Measurements from ENCODE around the gene USB1.
A peak's percentile ranks its signal among the peaks of the same experiment; 100 is the strongest.

USB1 gene

GRCh38 chr16:57984443-57985203, 16.6 kb upstream of the USB1 start (continued):
- TF ChIP-seq PRDM6 (tag by site-specific recombination; IDR thresholded peaks at IDR 0.05) (no peak), ZNF48 (tag by site-specific recombination; IDR thresholded peaks at IDR 0.05) (no peak), ZSCAN30 (tag by site-specific recombination; IDR thresholded peaks at IDR 0.05) (no peak), ZNF146 (tag by site-specific recombination; IDR thresholded peaks at IDR 0.05) (no peak), YY2 (tag by site-specific recombination; IDR thresholded peaks at IDR 0.05) (no peak), ZNF174 (tag by site-specific recombination; IDR thresholded peaks at IDR 0.05) (no peak)

- Histone ChIP-seq H3K4me1 (ENCODE audit: control insufficient read depth, insufficient read depth, low read length) (no peaks in the 10 kb centered on the region; the same call in 1 of the 2 replicates), H3K27ac (ENCODE audit: extremely low read depth, low read depth, low read length) (no peak overlapping the region), H3K36me3 (ENCODE audit: control insufficient read depth in 2 of 2, insufficient read depth in 1 of 2, low read length in 2 of 2) (no peaks in the 10 kb centered on the region), H3K9me3 (ENCODE audit: control insufficient read depth, insufficient read depth, low read depth, low read length) (no peaks in the 10 kb centered on the region), H3K4me3 (ENCODE audit: low read depth, low read length) (peak overlapping the region; percentile 32)
- CTCF ChIA-PET, result interaction anchor here (0.6 kb wide), 2 partner anchors 151 to 398 kb away, joined by 4 to 5 read pairs; no protein-coding TSS in a partner anchor
- POLR2A ChIA-PET, result interaction anchor here (0.6 to 1.2 kb wide), 2 partner anchors 8 to 340 kb away, joined by 4 read pairs; no protein-coding TSS in a partner anchor
- no peak for TF ChIP-seq MYNN (tag by site-specific recombination; IDR thresholded peaks at IDR 0.05; ENCODE audit: borderline replicate concordance)
- no peak for TF ChIP-seq EGR2 (tag by site-specific recombination; IDR thresholded peaks at IDR 0.05; ENCODE audit: low read depth)
- no peak for TF ChIP-seq ZNF664 (tag by site-specific recombination; IDR thresholded peaks at IDR 0.05)
- TF ChIP-seq KLF9 (tag by site-specific recombination; IDR thresholded peaks at IDR 0.05; ENCODE audit: low read depth), result peak; percentile 3; the same call in 1 of the 2 replicates
- no peak for TF ChIP-seq ZNF19 (tag by site-specific recombination; IDR thresholded peaks at IDR 0.05; ENCODE audit: low read depth)
- no peak for TF ChIP-seq ZNF768 (tag by site-specific recombination; IDR thresholded peaks at IDR 0.05)
- TF ChIP-seq ZNF624 (tag by site-specific recombination; IDR thresholded peaks at IDR 0.05), result no peak
- TF ChIP-seq SP3 (tag by site-specific recombination; IDR thresholded peaks at IDR 0.05), result peak; percentile 11; the same call in 1 of the 2 replicates
- TF ChIP-seq ZNF146 (tag by site-specific recombination; IDR thresholded peaks at IDR 0.05), result no peak
- TF ChIP-seq ZNF214 (tag by site-specific recombination; IDR thresholded peaks at IDR 0.05; ENCODE audit: borderline replicate concordance), result no peak
- TF ChIP-seq ZNF350 (tag by site-specific recombination; IDR thresholded peaks at IDR 0.05), result no peak
- no peak for TF ChIP-seq ZNF596 (tag by site-specific recombination; IDR thresholded peaks at IDR 0.05)
- TF ChIP-seq ZNF529 (tag by site-specific recombination; IDR thresholded peaks at IDR 0.05; ENCODE audit: insufficient replicate concordance), result no peak
- no peak for TF ChIP-seq IKZF3 (tag by site-specific recombination; IDR thresholded peaks at IDR 0.05)
- no peak for TF ChIP-seq ZNF600 (tag by site-specific recombination; IDR thresholded peaks at IDR 0.05)
- TF ChIP-seq ZNF362 (tag by site-specific recombination; IDR thresholded peaks at IDR 0.05), result no peak
- no peak for TF ChIP-seq KLF16 (tag by site-specific recombination; IDR thresholded peaks at IDR 0.05)
Observed at GRCh38 chr16:57985204-57986181, 15.7 kb upstream of the USB1 start.

All from HEK293 (cell line).